HCT116 (cell line): ENCODE data around the gene CLEC10A. TPM values are rescaled to one million over a fixed set of nuclear protein-coding genes. Genes with fewer than 3 reads are reported as not detected.

Experiments used
- ATAC-seq: fragments of 200-7000 bp; cut with Tn5 transposase; 2 replicates; pipeline ENCODE4 v1.9.1; 2020; ENCODE audit warnings: mild to moderate bottlenecking, moderate library complexity
- BruUV-seq: library from RNA; stranded (reverse); fragments of 400-500 nt; replicated peaks from 2 replicates; lab custom pipeline; 2021; lab: Mats Ljungman, UMichigan
- CTCF ChIA-PET: fragments of 300-600 bp; sonication (Branson Sonifier 250); formaldehyde crosslinking; loops from one replicate; lab custom pipeline; 2021; ENCODE audit warnings: antibody characterized with exemption; lab: Charles Lee
- POLR2A ChIA-PET: fragments of 300-600, 350-600 bp; sonication (Branson Sonifier 250); formaldehyde crosslinking; loops from one replicate; lab custom pipeline; 2021; ENCODE audit warnings: antibody characterized with exemption; lab: Charles Lee
- RAD21 ChIA-PET, 2 experiments: fragments of 300-600 bp; sonication (Branson Sonifier 250); formaldehyde crosslinking; loops; one replicate each; lab custom pipeline; 2023; ENCODE audit warnings: low total read pairs in 2 of 2; ENCODE audit not compliant: uncharacterized antibody in 2 of 2, unreplicated experiment in 2 of 2, low non-redundant PET in 1 of 2; lab: Charles Lee
- DNase-seq: peaks from one replicate; pipeline ENCODE4 v3.0.0-alpha.2; 2010; ENCODE audit warnings: low read depth, low spot score
- H2AFZ ChIP-seq: fragments of 200-600 bp; shearing (Covaris generic), sonication (generic); 2 replicates; pipeline ENCODE4 v1.6.1; 2017; ENCODE audit warnings: low read depth, mixed run types, mixed read lengths, antibody characterized with exemption, low read length; ENCODE audit not compliant: poor library complexity, severe bottlenecking
- H3K27ac ChIP-seq: 2 replicates; pipeline ENCODE4 v1.5.1; 2012; ENCODE audit warnings: low read depth, low read length
- H3K27me3 ChIP-seq: fragments of 200-600 bp; sonication (generic); 2 replicates; pipeline ENCODE4 v1.6.1; 2016; ENCODE audit warnings: mixed run types, low read length, mixed read lengths; ENCODE audit not compliant: insufficient read depth
- H3K36me3 ChIP-seq, 2 experiments: fragments of 200-500 bp in 1 of 2; fragments of 200-600 bp in 1 of 2; sonication (Bioruptor generic) in 1 of 2; sonication (generic) in 1 of 2; 2 replicates each; pipeline versions ENCODE4 v1.5.1 to v1.6.1; 2014 to 2016; ENCODE audit warnings: low read length in 2 of 2, inconsistent platforms in 1 of 2, mixed read lengths in 1 of 2, mixed run types in 1 of 2; ENCODE audit not compliant: insufficient read depth in 2 of 2, control insufficient read depth in 1 of 2
- H3K4me1 ChIP-seq, 2 experiments: fragments of 200-600 bp in 1 of 2; sonication (generic) in 1 of 2; 2 replicates each; pipeline versions ENCODE4 v1.5.1 to v1.6.1; 2012 to 2017; ENCODE audit warnings: low read length in 2 of 2, inconsistent platforms in 1 of 2, mild to moderate bottlenecking in 1 of 2, mixed read lengths in 1 of 2, mixed run types in 1 of 2, moderate library complexity in 1 of 2; ENCODE audit not compliant: insufficient read depth in 2 of 2, control insufficient read depth in 1 of 2
- H3K4me2 ChIP-seq: fragments of 200-600 bp; sonication (generic); 2 replicates; pipeline ENCODE4 v1.6.1; 2017; ENCODE audit warnings: mixed run types, low read length, mixed read lengths
- H3K4me3 ChIP-seq, 2 experiments: fragments of 200-600 bp in 1 of 2; sonication (generic) in 1 of 2; replicated peaks in 1 of 2; 2 replicates each; pipeline ENCODE4 v1.5.1; 2011 to 2016; ENCODE audit warnings: low read length in 2 of 2, control low read depth in 1 of 2, low read depth in 1 of 2, mild to moderate bottlenecking in 1 of 2, mixed read lengths in 1 of 2, mixed run types in 1 of 2
- H3K79me2 ChIP-seq: fragments of 200-600 bp; sonication (generic); 2 replicates; pipeline ENCODE4 v1.6.1; 2017; ENCODE audit warnings: mild to moderate bottlenecking, mixed run types, low read length, moderate library complexity, mixed read lengths; ENCODE audit not compliant: insufficient read depth
- H3K9ac ChIP-seq: fragments of 200-600 bp; sonication (generic); 2 replicates; pipeline ENCODE4 v1.6.1; 2016; ENCODE audit warnings: low read length, mixed read lengths
- H3K9me2 ChIP-seq: fragments of 200-600 bp; sonication (generic), shearing (Covaris generic); 2 replicates; pipeline ENCODE4 v1.6.1; 2017; ENCODE audit warnings: mixed run types, mild to moderate bottlenecking, moderate library complexity; ENCODE audit not compliant: insufficient read depth
- H3K9me3 ChIP-seq, 2 experiments: fragments of 200-500 bp in 1 of 2; fragments of 200-600 bp in 1 of 2; sonication (Bioruptor generic) in 1 of 2; sonication (generic) in 1 of 2; 2 replicates each; pipeline ENCODE4 v1.6.1; 2014 to 2017; ENCODE audit warnings: low read length in 2 of 2, mixed read lengths in 2 of 2, inconsistent platforms in 1 of 2, low read depth in 1 of 2, mild to moderate bottlenecking in 1 of 2, mixed run types in 1 of 2, moderate library complexity in 1 of 2; ENCODE audit not compliant: control insufficient read depth in 1 of 2, insufficient read depth in 1 of 2
- H4K20me1 ChIP-seq: fragments of 200-600 bp; sonication (generic), shearing (Covaris generic); 2 replicates; pipeline ENCODE4 v1.6.1; 2017; ENCODE audit warnings: mixed run types, mild to moderate bottlenecking, moderate library complexity; ENCODE audit not compliant: insufficient read depth
- CEBPB ChIP-seq: IDR thresholded peaks from 2 replicates; pipeline ENCODE4 v1.6.1; 2012; ENCODE audit warnings: low read depth
- EZH2 ChIP-seq: fragments of 200-600 bp; sonication (generic); IDR thresholded peaks from 2 replicates; pipeline ENCODE4 v1.6.1; 2017; ENCODE audit warnings: antibody characterized with exemption, mixed run types
- EZH2phosphoT487 ChIP-seq: fragments of 200-600 bp; IDR thresholded peaks from 2 replicates; pipeline ENCODE4 v1.6.1; 2018; ENCODE audit warnings: antibody characterized with exemption, borderline replicate concordance
- JUND ChIP-seq: IDR thresholded peaks from 2 replicates; pipeline ENCODE4 v1.6.1; 2012
- POLR2A ChIP-seq: IDR thresholded peaks from 2 replicates; pipeline ENCODE4 v1.7.0; 2011; ENCODE audit warnings: borderline replicate concordance; ENCODE audit not compliant: insufficient read depth, insufficient read length; ENCODE audit errors: extremely low read depth
- POLR2AphosphoS5 ChIP-seq: IDR thresholded peaks from 2 replicates; pipeline ENCODE4 v1.6.1; 2011; ENCODE audit warnings: mild to moderate bottlenecking, low read depth, low read length, moderate library complexity
- RAD21 ChIP-seq: IDR thresholded peaks from 2 replicates; pipeline ENCODE4 v1.6.1; 2012; ENCODE audit warnings: low read depth, mild to moderate bottlenecking
- SIN3A ChIP-seq: IDR thresholded peaks from 2 replicates; pipeline ENCODE4 v1.6.1; 2012; ENCODE audit warnings: low read depth
- SP1 ChIP-seq: IDR thresholded peaks from 2 replicates; pipeline ENCODE4 v1.6.1; 2012; ENCODE audit warnings: low read depth
- TCF7L2 ChIP-seq: IDR thresholded peaks from 2 replicates; pipeline ENCODE4 v1.7.0; 2011; ENCODE audit warnings: borderline replicate concordance, inconsistent platforms; ENCODE audit not compliant: insufficient read depth, insufficient read length; ENCODE audit errors: extremely low read depth
- YY1 ChIP-seq: IDR thresholded peaks from 2 replicates; pipeline ENCODE4 v1.6.1; 2011; ENCODE audit warnings: low read length, low read depth, moderate library complexity, mild to moderate bottlenecking; ENCODE audit not compliant: insufficient replicate concordance; ENCODE audit errors: extremely low read depth
- ZFX ChIP-seq: fragments of 450-650 bp; IDR thresholded peaks from 2 replicates; pipeline ENCODE4 v1.6.1; 2017
- ZNF274 ChIP-seq: fragments of 200-500 bp; sonication (Bioruptor generic); IDR thresholded peaks from 2 replicates; pipeline ENCODE4 v1.6.1; 2014; ENCODE audit warnings: mild to moderate bottlenecking, low read depth, low read length, inconsistent platforms
- intact Hi-C: fragments of 100-400 bp; cut with micrococcal nuclease; formaldehyde crosslinking; loops from 2 replicates; pipeline ENCODE4 v1.10.0; 2022
- total RNA-seq: library from RNA; stranded (reverse); gene quantifications from one replicate; pipeline ENCODE4 v1.2.1, GENCODE V29; 2021; ENCODE audit not compliant: unreplicated experiment
- TF ChIP-seq, protein P1 (sequence below): IDR thresholded peaks from 2 replicates; pipeline ENCODE4 v1.6.1; 2011; ENCODE audit warnings: mild to moderate bottlenecking, low read length, moderate library complexity; ENCODE audit not compliant: insufficient replicate concordance; ENCODE audit errors: extremely low read depth
- TF ChIP-seq, protein P2 (sequence below): IDR thresholded peaks from 2 replicates; pipeline ENCODE4 v1.6.1; 2012
- TF ChIP-seq, protein P3 (sequence below), 3 experiments: fragments of 200-600 bp in 1 of 3; sonication (generic) in 1 of 3; IDR thresholded peaks in 2 of 3; conservative IDR thresholded peaks in 1 of 3; 2 replicates each; pipeline ENCODE4 v1.5.1; 2012 to 2017; ENCODE audit warnings: low read depth in 2 of 3, low read length in 2 of 3, antibody characterized with exemption in 1 of 3, borderline replicate concordance in 1 of 3, control low read depth in 1 of 3, mild to moderate bottlenecking in 1 of 3, mixed read lengths in 1 of 3, mixed run types in 1 of 3, moderate library complexity in 1 of 3; ENCODE audit not compliant: insufficient read depth in 1 of 3

Gene CLEC10A
- total RNA-seq, 1 experiment from 2014 or later = not detected

DNA sequence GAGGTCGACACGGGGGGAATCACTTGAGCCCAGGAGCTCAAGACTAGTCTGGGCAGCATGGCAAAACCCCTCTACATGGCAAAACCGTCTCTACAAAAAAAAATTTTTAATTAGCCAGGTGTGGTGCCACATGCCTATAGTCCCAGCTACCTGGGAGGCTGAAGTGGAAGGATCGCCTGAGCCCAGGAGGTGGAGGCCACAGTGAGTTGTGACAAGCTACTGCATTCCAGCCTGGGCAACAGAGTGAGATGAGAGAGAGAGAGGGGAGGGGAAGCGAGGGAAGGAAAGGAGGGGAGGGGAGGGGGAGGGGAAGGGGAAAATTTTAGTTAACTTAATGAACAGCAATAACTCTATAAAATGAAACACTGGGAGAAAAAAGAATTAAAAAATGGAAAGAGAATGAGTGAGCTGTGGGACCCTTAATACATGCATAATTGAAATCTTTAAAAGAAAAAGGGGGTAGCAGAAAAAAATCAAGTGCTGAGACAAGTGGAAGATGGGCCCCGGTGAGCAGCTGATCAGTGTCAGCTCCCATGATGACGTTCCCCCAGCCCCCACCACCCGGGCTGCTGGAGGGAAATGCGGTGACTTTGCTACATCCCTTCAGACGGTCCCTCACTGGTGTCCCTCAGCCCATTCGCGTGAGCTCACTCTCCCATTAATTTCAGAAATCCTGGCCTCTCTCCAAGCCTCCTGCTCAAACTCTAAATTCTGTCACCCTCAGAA is 31.9 kb upstream of the CLEC10A start:
- no peak overlapping the region for H3K27ac ChIP-seq
- POLR2A ChIA-PET = interaction anchor here (0.8 kb wide), 1 partner anchor 41 kb away, joined by 3 read pairs; no protein-coding TSS in a partner anchor

DNA sequence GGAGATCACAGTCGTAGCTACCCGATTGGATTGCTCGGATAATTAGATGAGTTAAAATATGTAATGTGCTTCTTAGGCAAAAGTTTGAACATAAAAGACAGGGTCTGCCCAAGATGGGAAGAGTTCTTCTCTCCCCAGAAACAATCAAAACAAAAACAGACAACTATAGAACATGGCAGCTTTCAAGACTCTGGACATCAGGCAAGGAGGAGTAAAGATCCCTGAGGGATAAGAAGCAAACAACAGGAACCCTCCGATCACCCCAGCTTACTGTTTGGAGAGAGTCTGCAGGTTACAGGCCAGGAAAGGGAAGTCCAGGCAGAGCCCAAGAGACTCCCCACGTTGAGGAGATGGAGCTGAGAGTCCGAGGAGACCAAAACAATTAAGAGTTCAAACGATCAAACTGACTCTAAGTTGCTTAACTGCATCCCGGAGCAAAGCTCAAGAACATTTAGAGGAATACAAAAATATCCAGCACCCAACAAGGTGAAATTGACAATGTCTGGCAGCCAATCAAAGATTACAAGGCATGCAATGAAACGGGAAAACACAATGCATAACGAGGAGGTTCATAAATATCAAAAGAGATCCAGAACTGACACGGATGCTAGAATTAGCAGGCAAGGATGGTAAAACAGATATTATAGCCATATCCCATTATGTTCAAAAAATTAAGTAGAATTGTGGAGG is 30.7 kb upstream of the CLEC10A start:
- POLR2A ChIA-PET = no interaction called here
- DNase-seq (no peak), ATAC-seq (no peak)
- intact Hi-C loops = no loop called here
- H3K36me3 ChIP-seq = no peaks in the 10 kb centered on the region
- H3K4me2 ChIP-seq = no peak overlapping the region
- no peak overlapping the region for H3K4me3 ChIP-seq
- no peaks in the 10 kb centered on the region for H4K20me1 ChIP-seq
- H3K4me1 ChIP-seq = no peaks in the 10 kb centered on the region
- H3K27me3 ChIP-seq = no peaks in the 10 kb centered on the region
- H3K9me3 ChIP-seq = no peaks in the 10 kb centered on the region
- BruUV-seq = no TSS peak
- RAD21 ChIA-PET = no interaction called here
- no peaks in the 10 kb centered on the region for H3K9me2 ChIP-seq
- no peak overlapping the region for H3K27ac ChIP-seq
- CTCF ChIA-PET = no interaction called here
- no peak overlapping the region for H2AFZ ChIP-seq
- no peaks in the 10 kb centered on the region for H3K79me2 ChIP-seq
- no peak overlapping the region for H3K9ac ChIP-seq
- TF ChIP-seq SIN3A = no peak
- TF ChIP-seq SP1 = no peak
- TF ChIP-seq, protein P1, sequence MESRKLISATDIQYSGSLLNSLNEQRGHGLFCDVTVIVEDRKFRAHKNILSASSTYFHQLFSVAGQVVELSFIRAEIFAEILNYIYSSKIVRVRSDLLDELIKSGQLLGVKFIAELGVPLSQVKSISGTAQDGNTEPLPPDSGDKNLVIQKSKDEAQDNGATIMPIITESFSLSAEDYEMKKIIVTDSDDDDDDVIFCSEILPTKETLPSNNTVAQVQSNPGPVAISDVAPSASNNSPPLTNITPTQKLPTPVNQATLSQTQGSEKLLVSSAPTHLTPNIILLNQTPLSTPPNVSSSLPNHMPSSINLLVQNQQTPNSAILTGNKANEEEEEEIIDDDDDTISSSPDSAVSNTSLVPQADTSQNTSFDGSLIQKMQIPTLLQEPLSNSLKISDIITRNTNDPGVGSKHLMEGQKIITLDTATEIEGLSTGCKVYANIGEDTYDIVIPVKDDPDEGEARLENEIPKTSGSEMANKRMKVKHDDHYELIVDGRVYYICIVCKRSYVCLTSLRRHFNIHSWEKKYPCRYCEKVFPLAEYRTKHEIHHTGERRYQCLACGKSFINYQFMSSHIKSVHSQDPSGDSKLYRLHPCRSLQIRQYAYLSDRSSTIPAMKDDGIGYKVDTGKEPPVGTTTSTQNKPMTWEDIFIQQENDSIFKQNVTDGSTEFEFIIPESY = no peak
- TF ChIP-seq ZFX = no peak
- no peak for TF ChIP-seq YY1
- TF ChIP-seq, protein P2, sequence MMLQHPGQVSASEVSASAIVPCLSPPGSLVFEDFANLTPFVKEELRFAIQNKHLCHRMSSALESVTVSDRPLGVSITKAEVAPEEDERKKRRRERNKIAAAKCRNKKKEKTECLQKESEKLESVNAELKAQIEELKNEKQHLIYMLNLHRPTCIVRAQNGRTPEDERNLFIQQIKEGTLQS = no peak
- no peak for TF ChIP-seq POLR2AphosphoS5
- no peak for TF ChIP-seq POLR2A
- no peak for TF ChIP-seq ZNF274
- TF ChIP-seq, protein P3, sequence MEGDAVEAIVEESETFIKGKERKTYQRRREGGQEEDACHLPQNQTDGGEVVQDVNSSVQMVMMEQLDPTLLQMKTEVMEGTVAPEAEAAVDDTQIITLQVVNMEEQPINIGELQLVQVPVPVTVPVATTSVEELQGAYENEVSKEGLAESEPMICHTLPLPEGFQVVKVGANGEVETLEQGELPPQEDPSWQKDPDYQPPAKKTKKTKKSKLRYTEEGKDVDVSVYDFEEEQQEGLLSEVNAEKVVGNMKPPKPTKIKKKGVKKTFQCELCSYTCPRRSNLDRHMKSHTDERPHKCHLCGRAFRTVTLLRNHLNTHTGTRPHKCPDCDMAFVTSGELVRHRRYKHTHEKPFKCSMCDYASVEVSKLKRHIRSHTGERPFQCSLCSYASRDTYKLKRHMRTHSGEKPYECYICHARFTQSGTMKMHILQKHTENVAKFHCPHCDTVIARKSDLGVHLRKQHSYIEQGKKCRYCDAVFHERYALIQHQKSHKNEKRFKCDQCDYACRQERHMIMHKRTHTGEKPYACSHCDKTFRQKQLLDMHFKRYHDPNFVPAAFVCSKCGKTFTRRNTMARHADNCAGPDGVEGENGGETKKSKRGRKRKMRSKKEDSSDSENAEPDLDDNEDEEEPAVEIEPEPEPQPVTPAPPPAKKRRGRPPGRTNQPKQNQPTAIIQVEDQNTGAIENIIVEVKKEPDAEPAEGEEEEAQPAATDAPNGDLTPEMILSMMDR (IDR thresholded peaks at IDR 0.05 in 2 of 3, conservative IDR thresholded peaks at IDR 0.05 in 1 of 3; ENCODE audit: borderline replicate concordance in 1 of 3, insufficient read depth in 1 of 3, low read depth in 2 of 3, low read length in 2 of 3) = no peak
- no peak for TF ChIP-seq JUND
- TF ChIP-seq RAD21 = no peak
- no peak for TF ChIP-seq EZH2
- TF ChIP-seq TCF7L2 = no peak

More for the DNA sequence above, 31.9 kb upstream of the CLEC10A start:
- H3K79me2 ChIP-seq = no peaks in the 10 kb centered on the region
- TF ChIP-seq EZH2phosphoT487 (no peak), CEBPB (no peak)
- no peaks in the 10 kb centered on the region for H3K27me3 ChIP-seq
- intact Hi-C loops = no loop called here
- H3K4me3 ChIP-seq = no peak overlapping the region
- no peak for DNase-seq
- no peak overlapping the region for H2AFZ ChIP-seq
- H3K4me2 ChIP-seq = no peak overlapping the region
- H3K4me1 ChIP-seq = no peaks in the 10 kb centered on the region
- RAD21 ChIA-PET = no interaction called here
- CTCF ChIA-PET = no interaction called here
- H3K9ac ChIP-seq = no peak overlapping the region
- no TSS peak for BruUV-seq
- H3K36me3 ChIP-seq = no peaks in the 10 kb centered on the region
- no peaks in the 10 kb centered on the region for H3K9me3 ChIP-seq
- no peak for ATAC-seq
- no peaks in the 10 kb centered on the region for H4K20me1 ChIP-seq
- no peaks in the 10 kb centered on the region for H3K9me2 ChIP-seq
